Measurements from ENCODE around the gene TBX20.
"Not testable (repeated sequence)": the region's sequence is repeated elsewhere in the genome, so short reads cannot be mapped to it uniquely, and the experiment has no call there.

The TBX20 gene

GRCh38 chr7:35220176-35220575 lies 33.7 kb downstream of the TBX20 start:
- DNase-seq (ENCODE audit: low read depth), result not testable (repeated sequence)

- not testable (repeated sequence) for DNase-seq (ENCODE audit: low read depth)
These were observed 37.9 kb downstream of the TBX20 start for GRCh38 chr7:35216033-35216432.

GRCh38 chr7:35215063-35215462 lies 38.8 kb downstream of the TBX20 start:
- not testable (repeated sequence) for DNase-seq (ENCODE audit: low read depth)

DNA sequence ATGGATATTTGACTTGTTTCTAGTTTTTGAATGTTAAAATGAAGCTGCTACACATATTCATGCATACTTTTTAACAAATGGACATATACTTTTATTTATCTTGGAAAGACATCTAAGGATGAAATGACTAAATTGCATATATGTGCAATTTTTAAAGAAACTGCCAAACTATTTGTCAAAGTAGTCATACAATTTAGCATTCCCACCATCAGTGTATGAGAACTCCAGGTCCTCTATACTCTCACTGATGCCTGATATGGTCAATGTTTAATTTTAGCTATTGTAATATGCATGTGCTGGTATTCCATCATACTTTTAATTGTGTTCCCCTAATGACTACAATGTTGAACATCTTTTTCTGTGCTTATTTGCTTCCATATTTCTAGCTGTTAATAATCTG lies 47.0 kb downstream of the TBX20 start:
- not testable (repeated sequence) for DNase-seq (ENCODE audit: low read depth)

- not testable (repeated sequence) for DNase-seq (ENCODE audit: low read depth)
These were observed 49.0 kb downstream of the TBX20 start for GRCh38 chr7:35204850-35205249.

DNA sequence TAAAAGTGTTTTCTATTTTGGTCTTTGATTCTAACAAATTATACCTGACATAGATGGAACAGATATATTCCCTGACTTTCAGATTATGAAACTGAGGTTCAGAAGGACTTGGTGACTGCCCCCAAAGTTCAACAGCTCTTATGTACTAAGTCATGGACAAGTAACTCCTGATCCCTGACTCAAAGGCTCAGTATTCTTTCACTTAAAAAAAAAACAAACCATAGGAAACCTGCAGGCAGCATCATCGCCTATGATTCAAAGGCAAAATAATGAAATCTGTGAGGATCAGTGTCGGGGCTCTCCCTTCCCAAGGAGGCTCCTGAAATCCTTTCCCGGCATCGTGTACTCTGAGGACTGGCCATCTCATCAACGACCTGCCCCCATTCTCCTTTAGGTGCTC lies 49.9 kb downstream of the TBX20 start:
- not testable (repeated sequence) for DNase-seq (ENCODE audit: low read depth)

DNA sequence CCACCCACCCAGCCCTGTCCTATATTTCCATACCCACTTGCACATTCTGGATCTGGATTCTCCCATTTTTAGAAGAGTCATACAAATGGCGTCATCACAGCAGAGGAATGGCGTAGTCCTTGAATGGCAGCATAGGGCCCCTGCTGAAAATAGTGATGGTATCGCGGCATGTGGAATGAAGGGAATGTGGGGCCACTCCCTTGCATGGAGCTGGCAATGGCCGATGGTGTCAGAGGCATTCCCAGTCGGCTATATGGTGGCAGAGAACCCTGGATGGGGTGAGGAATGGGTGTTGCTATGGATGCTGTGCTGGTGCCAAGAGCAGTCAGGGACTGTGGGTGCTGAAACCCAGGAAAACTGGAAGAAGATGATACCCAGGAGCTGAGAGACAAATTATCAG lies 51.5 kb downstream of the TBX20 start:
- DNase-seq (ENCODE audit: low read depth), result not testable (repeated sequence)

DNA sequence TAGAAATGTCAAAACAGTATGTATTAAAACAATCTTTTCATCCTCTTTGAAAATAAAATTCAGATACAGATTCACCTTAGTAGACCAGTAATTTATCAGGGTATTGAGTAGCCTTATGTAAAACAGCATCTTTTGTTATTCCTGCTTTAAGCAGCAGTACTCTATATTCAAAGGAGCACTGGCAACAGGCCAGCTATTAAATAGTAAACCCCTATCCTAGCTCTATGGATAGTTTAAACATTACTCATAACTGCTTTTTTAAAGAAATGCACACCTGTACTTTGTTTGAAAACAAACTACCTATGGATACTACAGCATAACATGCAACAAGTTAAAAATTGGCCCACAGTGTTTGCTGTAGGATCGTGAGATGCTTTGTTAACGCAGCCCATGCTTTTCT lies 53.7 kb downstream of the TBX20 start:
- DNase-seq (ENCODE audit: low read depth), result not testable (repeated sequence)

DNA sequence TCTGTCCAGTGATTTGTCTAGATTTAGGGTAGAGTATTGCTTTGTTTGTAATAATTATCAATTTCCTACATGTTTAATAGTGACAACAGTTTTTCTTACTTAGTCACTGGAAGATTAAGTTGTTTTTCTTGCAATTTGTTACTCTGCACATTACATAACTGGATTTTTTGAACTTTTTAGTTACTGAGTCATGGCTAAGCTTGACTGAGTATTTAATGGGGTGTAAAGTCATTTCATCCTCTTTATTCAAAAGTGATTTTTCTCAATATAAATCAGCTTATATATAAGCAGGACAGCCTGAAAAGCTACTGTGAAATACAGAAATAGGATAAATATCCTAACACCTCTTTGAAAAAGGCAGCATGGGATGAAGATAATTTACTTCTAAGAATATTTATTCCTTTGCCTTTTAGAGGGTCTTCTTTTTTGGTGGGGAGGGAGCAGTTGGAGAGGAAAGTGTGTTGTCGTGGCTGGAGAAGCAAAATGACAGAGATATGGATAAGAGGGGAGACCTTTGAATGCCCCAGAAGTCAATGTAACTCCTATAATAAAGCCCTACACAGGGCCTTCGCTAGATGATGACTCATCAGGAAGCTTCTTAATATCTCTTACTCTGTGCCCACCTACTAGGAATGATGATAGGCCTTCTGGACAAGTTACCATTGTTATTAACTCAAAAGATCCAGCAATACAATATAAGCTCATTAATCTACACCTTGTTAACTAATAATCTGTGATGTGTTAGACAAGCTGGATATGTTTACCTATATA lies 55.3 kb downstream of the TBX20 start:
- not testable (repeated sequence) for DNase-seq (ENCODE audit: low read depth)

GRCh38 chr7:35191571-35191970 lies 62.3 kb downstream of the TBX20 start:
- not testable (repeated sequence) for DNase-seq (ENCODE audit: low read depth)

DNA sequence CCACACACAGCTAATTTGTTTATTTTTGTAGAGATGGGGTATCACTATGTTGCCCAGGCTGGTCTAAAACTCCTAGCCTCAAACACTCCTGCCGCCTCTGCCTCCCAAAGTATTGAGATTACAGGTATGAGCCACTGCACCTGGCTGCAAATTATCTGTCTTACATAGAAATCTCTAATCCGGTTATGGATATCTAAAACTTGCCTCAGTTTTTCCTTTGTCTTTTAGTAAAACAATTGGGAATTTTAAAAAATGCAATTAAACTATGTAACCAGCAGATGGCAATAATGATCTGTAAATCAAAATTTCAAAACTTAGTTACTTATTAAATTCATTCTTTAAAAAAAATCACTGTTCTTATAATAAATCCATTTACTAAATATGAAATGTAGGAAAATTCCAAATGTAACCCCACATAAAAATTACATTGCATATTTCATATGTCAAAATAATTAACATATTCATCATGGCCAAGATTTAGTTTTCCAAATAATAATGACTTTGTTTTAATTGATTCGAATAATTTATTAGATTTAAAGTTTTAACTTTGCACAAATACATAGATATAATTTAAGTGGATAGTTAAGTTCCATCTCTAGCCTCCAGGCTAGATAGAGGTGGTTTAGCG lies 63.6 kb downstream of the TBX20 start:
- DNase-seq (ENCODE audit: low read depth), result not testable (repeated sequence)

GRCh38 chr7:35186751-35187150 lies 67.1 kb downstream of the TBX20 start:
- DNase-seq (ENCODE audit: low read depth), result not testable (repeated sequence)

DNA sequence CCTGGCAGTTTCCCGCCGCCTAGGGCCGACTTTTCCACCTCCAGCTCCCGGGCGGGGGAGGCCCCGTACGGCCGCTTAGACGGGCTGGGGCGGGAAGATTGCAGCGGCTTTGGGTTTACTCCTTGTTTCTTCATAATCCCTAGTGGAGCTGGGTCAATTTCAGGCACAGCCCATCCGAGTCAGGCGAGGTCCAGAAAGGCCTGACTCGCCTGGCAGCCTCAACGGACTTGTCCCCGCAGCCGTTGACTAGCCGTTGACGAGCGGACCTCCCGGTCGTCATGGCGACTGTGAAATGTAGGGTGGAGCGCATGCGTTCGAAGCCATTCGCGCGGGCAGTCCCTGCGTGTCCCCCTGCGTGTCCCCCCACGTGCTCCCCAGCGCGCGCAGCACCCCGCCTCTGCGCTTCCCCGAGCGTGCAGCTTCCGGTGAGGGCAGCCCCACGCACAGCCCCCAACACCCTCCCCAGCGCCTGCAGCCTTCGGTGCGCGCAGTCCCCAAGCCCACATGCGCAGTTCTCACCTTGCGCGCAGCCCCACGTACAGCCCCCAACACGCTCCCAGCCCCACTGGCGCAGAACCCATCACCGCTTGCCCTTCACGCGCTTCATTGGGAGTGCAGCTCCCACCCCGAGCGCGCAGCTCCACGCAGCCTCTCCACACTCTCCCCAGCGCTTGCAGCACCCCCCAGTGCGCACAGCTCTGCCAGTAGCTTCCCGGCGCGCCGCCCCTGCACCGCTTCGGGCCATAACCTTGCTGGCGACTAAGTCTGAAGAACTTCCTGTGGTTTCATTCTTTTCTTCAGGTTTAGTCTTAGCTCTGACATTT lies 67.8 kb downstream of the TBX20 start:
- no peak for DNase-seq (ENCODE audit: low read depth)

DNA sequence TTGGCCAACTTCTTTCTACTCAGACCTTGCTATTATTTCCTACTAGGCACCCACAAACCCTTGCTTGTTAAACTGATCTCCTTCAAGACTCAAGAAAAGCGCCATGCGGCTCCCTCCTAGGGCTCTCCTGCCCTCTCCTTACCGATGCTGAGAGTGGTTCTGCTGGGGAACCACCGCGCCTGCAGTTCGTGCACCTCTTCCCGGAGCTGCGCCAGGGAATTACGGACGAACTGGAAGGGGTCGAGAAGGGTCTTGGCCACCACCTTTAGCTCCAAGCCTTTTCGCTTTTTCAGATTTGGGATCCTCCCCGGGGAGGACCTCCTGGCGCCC lies 68.4 kb downstream of the TBX20 start:
- not testable (repeated sequence) for DNase-seq (ENCODE audit: low read depth)

- not testable (repeated sequence) for DNase-seq (ENCODE audit: low read depth)
These were observed 68.9 kb downstream of the TBX20 start for GRCh38 chr7:35184961-35185360.

GRCh38 chr7:35183873-35184503 lies 69.9 kb downstream of the TBX20 start:
- DNase-seq (ENCODE audit: low read depth), result not testable (repeated sequence)

DNA sequence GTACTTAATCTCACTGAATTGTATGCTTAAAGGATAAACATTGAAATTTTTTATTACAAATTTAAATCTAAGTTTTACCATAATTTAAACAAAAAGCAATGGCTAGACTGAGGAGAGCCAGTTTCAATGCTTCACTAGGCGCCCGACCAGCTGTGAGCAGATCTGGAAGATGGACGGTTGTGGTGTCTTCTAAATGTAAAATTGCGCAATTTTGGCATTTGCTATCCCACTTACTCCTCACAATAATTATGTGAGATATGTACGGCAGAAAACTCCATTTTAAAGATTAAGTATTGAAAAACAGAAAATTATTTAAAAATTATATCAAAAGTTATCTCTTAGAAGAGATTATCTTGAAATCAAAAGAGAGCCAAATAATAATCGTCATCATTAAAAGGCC lies 73.2 kb downstream of the TBX20 start:
- DNase-seq (ENCODE audit: low read depth), result not testable (repeated sequence)

DNA sequence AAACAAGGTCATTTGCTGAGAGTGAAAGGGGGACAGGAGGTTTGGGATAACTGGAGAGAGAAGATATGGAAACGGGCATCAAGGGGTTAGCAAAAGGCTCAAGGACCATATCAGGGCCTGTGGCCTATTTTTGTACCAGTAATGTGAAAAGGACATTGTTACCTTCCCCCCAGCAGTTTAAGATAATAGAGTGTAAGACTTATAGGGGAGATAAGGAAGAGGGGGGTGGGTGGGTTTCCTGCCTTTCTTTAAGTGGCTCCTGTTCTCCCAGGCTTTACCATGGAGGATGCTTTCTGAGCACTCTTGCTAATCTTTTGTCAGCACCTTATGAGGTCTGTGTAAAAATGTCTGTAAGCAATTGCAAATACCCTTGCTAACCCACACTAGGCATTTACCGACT lies 80.7 kb downstream of the TBX20 start:
- DNase-seq (ENCODE audit: low read depth), result not testable (repeated sequence)

DNA sequence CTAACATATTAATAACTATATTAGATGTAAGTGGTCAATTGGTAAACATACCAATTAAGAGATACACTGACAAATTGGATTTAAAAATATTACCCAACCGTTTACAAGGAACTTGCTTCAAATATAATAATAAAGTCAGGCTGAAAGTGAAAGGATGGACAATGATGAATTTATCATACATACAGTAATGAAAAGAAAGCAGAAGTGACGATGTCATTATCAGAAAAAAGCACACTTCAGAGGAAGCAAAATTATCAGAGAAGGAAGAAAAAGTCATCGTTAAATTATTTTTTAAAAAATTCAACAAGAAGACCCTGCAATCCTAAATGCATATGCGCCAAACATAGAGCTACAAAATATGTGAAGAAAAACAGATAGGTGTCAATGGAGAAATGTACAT lies 81.8 kb downstream of the TBX20 start:
- not testable (repeated sequence) for DNase-seq (ENCODE audit: low read depth)

DNA sequence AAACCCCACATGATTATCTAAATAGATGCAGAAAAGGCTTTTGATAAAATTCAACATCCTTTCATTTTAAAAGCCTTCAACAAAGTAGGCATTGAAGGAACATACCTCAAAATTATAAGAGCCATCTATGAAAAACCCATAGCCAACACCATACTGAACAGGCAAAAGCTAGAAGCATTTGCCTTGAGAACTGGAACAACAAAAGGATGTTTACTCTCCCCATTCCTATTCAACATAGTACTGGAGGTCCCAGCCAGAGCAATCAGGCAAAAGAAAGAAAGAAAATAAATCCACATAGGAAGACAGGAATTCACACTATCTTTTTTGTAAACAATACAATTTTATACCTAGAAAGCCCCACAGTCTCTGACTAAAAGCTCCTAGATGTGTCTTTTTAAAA lies 86.2 kb downstream of the TBX20 start:
- not testable (repeated sequence) for DNase-seq (ENCODE audit: low read depth)

- DNase-seq (ENCODE audit: low read depth), result not testable (repeated sequence)
These were observed 86.7 kb downstream of the TBX20 start for GRCh38 chr7:35167158-35167557.

DNA sequence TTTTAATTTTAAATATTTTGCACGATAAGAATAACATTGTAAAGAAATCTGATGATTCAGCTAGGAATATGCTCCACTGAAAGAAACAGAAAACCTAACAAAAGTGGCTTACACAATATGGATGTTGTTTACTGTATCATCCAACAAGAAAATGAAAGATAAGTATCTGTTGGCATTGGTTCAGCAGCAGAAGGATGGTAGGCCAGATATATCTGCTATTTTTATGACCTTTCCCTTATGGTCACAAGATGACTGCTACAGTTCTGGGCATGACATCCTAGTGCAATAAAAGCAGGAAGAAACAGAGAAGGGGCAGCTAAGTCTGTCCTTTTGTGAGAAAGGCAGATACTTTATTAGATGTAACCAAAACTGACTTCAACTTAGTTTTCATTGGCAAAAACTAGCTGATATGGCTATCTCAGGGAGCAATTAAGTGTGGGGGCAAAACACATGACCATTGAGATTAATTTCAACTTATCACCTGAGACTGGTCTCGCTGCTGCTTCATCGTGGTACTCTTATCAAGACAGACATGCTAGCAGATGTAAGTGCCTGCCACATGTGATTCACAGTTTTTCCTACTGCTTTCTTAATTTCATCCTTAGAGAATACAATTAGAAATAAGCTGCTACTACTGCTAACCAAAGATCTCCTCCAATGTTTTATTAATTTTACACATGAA lies 92.7 kb downstream of the TBX20 start:
- not testable (repeated sequence) for DNase-seq (ENCODE audit: low read depth)

Measured in fibroblast of gingiva (primary cell).